Stimulated activated CD4-positive, alpha-beta T cell treated with anti-CD3 and anti-CD28 coated beads, Interleukin-4, amount 100 ng/mL, for 1 hour (primary cell): ENCODE measurements around the gene INF2.

ENCODE experiments used
- DNase-seq: peaks from one replicate; pipeline ENCODE4 v3.0.0-alpha.2; 2020

Gene INF2

DNA sequence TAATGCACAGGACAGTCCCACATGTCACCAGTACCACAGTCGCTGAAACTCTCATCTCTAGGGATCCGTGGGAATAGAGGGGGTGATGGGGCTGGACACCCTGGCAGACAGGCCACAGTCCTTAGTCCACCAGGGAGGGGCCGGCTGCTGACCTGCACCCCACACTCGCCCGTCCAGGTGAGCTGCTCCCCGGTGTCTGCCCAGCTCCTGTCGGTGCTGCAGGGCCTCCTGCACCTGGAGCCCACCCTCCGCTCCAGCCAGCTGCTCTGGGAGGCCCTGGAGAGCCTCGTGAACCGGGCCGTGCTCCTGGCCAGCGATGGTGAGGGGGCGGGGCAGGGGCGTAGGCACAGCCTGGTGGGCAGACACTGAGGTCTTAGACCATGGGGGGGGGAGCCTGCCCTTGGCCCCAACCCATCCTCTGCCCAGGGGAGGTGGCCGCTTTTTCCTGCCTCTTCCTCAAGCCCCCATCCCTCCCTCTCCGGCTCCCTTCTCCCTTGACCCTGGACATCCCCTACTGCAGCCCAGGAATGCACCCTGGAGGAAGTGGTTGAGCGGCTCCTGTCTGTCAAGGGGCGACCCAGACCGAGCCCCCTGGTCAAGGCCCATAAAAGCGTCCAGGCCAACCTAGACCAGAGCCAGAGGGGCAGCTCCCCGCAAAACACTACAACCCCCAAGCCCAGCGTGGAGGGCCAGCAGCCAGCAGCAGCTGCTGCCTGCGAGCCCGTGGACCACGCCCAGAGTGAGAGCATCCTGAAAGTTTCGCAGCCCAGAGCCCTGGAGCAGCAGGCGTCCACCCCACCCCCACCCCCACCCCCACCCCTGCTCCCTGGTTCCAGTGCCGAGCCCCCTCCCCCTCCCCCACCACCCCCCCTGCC is 17.6 kb downstream of the INF2 start:
- no peak for DNase-seq

GRCh38 chr14:104707608-104708595 is 18.5 kb downstream of the INF2 start:
- no peak for DNase-seq

DNA sequence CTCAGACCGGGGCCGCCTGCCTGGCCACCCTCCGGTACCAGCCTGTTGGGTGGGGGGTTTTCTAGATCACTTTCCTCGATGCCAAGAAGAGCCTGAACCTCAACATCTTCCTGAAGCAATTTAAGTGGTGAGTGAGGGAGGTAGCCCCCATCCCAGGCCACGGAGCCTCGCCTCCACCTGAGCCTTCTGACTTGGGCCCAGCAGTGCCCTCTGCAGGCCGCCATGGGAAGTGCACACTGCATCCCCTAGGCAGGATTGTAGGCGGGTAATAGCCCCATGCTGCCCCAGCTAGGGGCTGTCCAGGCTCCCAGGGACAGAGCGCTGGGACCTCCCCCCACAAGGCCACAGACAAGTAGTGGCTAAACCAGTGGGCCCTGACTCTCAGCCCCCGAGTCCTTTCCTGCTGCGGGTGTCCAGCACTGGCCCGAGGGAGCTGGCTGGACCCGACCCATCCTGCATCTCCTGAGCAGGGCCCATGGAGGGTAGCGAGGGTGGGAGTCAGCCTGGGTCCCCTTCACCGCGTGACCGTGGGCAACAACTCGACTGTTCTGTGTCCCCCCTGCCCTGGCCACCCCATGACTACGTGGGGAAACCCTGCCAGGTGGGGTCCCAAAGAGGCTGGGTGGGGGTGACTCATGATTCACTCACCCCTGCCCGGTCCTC is 19.3 kb downstream of the INF2 start:
- peak; percentile 76 for DNase-seq

- no peak for DNase-seq
These were observed 20.1 kb downstream of the INF2 start for GRCh38 chr14:104709387-104710039.

GRCh38 chr14:104710071-104710735 is 20.8 kb downstream of the INF2 start:
- no peak for DNase-seq

DNA sequence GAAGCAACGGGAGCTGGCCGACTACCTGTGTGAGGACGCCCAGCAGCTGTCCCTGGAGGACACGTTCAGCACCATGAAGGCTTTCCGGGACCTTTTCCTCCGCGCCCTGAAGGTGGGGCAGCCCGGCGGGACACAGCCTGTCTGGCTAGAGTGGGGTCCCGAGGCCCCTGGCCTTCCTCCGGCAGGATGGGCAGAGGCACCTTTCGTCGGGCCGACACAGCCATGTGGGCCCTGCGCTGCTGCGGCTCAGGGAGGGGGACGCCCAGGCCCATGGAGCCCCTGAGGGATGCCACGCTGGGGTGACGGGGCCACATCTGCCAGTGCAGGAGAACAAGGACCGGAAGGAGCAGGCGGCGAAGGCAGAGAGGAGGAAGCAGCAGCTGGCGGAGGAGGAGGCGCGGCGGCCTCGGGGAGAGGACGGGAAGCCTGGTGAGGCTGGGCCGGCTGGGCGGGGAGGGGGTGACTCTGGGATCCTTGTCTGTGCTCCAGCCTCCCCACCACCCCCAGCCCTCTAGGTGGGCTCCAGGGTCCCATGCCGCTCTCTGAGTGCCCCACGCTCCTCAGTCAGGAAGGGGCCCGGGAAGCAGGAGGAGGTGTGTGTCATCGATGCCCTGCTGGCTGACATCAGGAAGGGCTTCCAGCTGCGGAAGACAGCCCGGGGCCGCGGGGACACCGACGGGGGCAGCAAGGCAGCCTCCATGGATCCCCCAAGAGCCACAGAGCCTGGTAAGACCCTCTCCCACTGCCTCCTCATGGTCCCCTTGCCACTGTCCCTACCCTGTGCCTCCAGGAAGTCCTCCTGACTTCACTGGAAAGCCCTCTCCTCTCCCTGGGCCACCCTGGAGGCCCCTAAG is 23.7 kb downstream of the INF2 start:
- no peak for DNase-seq

DNA sequence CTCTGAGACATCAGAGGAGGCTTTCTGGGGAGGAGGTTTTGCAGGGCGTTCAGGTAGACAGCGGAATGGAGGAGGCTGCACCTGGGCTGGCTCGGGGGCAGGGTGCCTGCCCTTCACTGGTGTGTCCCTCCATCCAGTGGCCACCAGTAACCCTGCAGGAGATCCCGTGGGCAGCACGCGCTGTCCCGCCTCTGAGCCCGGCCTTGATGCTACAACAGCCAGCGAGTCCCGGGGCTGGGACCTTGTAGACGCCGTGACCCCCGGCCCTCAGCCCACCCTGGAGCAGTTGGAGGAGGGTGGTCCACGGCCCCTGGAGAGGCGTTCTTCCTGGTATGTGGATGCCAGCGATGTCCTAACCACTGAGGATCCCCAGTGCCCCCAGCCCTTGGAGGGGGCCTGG is 24.6 kb downstream of the INF2 start:
- DNase-seq = no peak

DNA sequence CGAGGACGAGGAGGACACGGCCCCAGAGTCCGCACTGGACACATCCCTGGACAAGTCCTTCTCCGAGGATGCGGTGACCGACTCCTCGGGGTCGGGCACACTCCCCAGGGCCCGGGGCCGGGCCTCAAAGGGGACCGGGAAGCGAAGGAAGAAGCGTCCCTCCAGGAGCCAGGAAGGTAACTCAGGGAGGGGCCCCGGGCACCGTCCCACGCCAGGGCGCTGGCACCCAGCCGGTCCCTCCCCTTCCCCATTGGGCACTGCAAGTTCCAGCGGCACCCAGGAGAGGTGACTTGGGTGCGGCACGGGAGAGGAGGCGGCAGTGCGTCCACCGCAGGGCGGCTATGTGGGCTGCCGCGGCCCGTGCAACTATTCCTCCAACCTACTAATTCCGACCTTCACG is 25.3 kb downstream of the INF2 start:
- no peak for DNase-seq

- no peak for DNase-seq
These were observed 26.0 kb downstream of the INF2 start for GRCh38 chr14:104715416-104715815.

- DNase-seq = no peak
These were observed 26.5 kb downstream of the INF2 start for GRCh38 chr14:104715871-104716270.

GRCh38 chr14:104717137-104717536 is 27.7 kb downstream of the INF2 start:
- DNase-seq = no peak

- no peak for DNase-seq
These were observed 28.2 kb downstream of the INF2 start for GRCh38 chr14:104717646-104718045.

GRCh38 chr14:104718147-104718546 is 28.7 kb downstream of the INF2 start:
- DNase-seq = no peak

- DNase-seq = no peak
These were observed 29.5 kb downstream of the INF2 start for GRCh38 chr14:104718871-104719270.

GRCh38 chr14:104719343-104719742 is 29.9 kb downstream of the INF2 start:
- DNase-seq = no peak

GRCh38 chr14:104721505-104722431 is 32.4 kb downstream of the INF2 start:
- DNase-seq = no peak

DNA sequence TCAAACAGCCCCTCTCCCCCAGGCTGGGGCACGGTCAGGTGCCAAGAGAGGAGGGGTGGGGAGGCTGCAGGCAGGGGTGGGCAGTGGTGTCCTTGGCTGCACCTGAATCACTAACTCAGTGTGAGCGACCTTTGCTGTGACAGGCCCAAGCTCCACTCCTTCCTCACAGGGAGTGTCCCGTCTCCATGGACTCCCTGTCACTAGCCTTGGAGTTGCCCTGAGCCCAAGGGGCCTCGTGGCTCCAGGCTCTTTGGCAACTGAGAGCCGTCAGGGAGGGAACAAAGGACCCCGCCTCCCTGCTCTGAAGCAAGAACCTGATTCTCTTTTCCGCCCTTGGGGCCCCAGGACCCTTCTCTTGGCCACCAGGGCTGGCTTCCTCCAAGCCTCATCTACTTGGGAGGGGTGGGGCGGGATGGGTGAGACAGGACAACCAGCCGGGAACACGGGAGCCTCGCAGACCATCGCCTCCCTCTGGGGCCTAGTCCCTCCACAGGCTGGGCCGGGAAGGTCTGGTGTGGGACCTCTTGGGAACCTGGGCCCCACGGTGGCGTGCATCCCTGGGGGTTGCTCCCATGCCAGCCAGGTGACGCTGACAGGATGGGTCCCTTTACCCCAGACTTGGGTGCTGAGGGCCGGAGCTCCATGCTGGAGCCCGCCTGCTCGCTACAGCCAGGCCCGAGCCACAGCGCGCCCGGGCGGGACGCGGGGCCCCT is 33.7 kb downstream of the INF2 start:
- no peak for DNase-seq

GRCh38 chr14:104723651-104724406 is 34.4 kb downstream of the INF2 start, which contains the start of gene ADSS1:
ADSS1 (plus strand) TSS chr14:104724229; CDS start chr14:104724271, 42 bp downstream.
- peak; percentile 56 for DNase-seq
